HG02943 (cell line): ENCODE data around the gene FZD10.

ENCODE experiments used
- ATAC-seq: cut with Tn5 transposase; IDR thresholded peaks from one replicate; pipeline ENCODE4 v1.9.1; 2021; ENCODE audit warnings: mild to moderate bottlenecking, low read depth, moderate library complexity; ENCODE audit not compliant: unreplicated experiment

The FZD10 gene

GRCh38 chr12:130177635-130178242 lies 15.5 kb downstream of the FZD10 start:
- no peak for ATAC-seq

DNA sequence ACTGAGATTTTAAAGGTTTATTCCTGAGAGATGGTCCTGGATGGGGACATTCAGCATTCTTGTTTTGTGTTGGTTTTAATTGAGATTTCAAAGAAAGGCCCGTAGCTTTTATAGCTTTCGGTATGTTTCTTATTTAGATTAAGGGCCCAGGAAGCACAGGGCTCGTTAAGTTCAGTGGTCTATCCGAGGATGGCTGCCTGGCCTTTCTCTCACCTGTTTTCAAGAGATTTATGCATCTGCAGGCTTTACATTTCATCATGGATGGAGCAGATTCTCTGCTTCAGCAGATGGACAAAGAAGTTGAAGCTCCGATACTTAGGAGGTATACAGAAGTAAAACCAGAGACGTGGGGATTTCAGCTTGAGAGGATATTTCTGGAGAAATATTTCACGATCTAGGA lies 16.0 kb downstream of the FZD10 start:
- ATAC-seq = no peak

DNA sequence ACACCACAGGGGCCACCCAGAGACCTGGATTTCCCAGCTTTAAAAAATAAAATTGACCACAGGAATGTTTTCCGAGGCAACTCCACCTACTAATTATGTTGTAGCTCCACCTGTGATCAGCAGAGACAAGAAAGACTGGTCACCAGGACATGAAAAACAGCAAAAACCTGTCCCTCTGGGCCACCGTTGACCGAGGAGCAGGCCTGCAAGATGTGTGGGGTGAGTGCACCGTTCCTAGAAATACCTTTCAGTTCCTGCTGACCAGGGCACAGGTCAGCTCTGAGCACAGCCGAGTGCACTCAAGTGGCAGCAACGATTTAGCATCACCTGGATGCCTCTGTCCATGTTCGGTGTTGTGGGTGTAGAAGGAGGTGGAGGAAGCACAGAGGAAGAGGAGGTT lies 16.9 kb downstream of the FZD10 start:
- no peak for ATAC-seq

DNA sequence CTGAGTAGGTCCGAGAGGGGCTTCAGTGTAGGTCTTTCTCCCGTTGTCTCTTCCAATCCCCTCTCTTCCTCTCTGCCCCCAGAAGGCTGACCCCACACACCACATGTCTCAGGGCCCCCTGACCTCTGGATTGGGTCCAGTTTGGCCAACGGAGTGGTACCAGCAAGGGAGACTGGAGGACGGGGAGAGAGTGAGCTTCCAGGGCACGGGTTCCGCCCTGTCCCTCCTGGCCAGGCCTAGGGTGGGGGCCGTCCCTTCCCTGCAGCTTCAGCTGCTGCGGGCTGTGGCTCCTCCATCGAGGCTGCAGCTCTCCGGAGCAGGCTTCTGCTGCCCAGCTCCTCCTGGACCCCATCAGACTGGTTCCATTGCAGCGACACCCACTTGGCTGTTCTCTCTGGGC lies 17.4 kb downstream of the FZD10 start:
- no peak for ATAC-seq

GRCh38 chr12:130181211-130181610 lies 18.9 kb downstream of the FZD10 start:
- no peak for ATAC-seq

DNA sequence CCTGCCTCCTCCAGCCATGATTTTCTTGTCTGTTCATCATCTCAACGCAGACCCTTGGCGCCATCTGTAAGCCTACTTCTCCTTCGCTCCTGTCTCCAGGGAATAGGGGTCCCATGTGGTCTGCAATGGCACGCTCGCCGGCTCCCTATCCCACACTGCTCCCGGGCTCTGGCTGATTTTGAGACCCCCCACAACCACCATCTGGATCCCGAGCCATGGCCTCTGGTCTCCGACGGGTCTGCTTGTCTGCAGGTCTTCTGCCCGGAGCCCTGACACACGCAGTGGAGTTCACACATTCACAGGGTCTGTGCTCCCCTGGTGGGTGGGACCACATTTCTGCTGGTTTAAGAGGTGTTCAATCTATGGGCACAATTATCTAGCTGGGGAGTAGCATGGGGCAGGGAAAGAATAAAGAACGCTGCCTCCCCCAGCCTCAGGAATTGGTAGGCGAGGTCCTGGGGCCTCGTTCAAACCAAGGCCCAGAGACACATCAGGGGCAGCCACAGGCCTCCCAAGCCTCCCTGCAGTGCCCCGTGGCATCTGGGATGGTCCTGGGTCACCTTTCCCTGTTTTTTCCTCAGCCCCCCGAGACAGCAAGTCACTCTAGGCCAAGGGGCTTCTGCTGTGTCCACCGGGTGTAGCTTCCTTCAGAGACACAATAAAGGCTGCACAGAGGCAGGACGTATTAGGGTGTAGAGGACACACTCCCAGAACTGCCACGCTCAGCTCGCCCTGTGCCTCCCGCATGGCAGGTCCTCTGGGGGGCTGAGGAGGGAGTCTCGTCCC lies 21.5 kb downstream of the FZD10 start:
- no peak for ATAC-seq

DNA sequence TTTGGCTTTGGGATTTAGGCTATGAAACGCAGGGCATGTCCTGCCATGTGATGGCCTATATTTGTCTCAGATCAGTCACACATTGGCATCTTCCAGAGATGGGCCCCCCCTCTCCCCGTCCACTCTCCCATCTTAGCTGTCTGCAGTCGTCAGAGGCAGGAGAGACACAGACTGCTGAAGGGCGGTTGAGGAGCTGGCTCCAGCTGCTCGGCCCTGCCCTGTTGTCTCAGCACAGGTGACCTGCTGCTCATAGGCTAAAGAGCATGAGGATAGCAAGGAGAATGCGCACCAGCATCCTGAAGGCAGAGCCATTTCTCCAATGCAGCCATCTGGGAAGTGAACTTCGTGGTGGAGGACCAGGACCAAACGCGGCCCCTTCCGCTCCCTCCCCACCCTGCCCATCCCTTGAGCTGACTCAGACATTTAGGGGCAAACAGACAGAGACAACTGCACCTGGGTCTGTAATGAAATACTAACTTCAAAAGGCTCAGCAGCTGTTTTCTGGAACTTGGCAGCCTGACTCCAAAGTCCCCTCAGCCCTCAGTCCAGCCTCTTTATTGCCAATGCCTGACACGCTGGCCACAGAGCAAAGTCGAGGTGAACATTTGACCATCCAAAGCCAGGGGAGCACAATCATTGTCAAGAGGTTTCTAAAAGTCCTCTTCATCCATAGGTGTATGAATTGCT lies 22.3 kb downstream of the FZD10 start:
- no peak for ATAC-seq

DNA sequence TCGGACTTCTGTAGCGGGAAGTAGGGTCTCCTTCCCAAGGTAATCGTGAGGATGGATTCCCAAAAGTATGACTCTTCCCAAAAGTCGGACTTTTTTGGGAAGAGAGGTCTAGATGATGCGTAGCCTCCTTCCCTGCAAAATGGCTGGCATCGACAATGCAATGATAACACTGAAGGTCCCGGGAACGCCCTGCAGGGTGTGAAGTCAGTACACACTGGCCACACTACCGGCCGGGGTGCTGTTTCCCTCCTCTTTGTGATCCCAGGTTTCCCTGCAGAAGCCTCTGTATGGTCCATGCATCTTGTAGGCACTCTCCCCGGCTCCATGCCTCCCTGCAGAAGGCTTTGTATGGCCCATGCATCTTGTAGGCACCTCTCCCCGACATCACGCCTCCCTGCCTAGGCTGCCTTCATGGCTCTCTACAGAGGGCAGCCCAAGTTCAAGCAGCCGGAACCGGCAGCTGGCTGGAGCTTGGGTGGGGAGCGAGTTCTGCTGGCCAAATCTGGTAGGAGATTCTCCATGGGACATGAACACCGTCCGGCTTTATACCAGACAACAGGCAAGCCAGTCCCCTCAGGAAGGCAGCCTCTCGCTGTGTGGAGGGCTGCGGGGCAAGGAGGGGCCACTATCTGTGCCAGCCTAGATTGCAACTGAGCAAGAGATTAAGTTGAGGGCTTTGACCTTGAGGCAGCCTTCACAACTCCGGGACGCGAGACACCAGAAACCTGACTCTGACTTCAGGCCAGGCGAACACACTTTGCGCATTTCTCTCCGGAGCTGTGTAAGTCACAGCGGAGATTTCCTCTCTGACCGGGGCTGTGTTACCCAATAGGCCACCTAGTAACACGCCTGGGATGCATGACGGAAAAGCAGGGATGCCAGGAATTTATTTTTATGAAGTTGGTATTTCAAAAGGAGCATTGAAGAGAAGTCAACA lies 23.5 kb downstream of the FZD10 start:
- no peak for ATAC-seq

- ATAC-seq = no peak
Observed at GRCh38 chr12:130186651-130187268, 24.5 kb downstream of the FZD10 start.

DNA sequence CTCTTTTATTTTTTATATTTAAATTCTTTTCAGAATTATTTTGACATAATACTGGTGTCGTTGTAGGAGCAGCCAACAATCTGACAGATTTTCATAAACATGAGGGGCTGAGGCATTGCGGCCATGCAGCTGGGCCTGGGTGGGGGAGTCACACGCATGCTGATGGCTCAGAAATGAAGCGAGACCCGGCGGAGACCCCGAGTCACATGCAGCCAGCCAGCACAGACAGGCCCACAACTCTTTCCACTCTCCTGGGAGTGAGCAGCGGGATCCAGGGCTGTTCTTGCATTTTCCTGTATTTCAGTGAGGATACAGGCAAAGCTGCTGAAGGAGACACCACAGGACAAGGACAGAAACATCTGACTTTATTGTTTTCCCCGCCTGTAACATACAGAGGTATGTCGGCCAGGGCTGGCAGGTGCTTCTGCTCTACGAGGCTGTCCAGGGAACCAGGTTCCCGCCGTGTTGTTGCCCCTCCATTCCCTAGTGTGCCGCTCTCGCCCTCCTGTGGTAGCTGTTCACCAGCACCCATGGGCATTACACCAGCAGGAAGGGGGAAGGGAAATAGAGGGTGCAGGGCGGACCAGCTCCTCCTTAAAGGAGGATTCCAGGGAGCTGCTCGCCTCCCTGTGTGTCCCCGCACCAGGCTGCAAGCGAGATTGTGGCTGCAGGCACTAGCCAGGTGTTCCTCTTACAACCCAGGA lies 30.5 kb downstream of the FZD10 start:
- ATAC-seq = no peak

- ATAC-seq = no peak
Observed at GRCh38 chr12:130194154-130194553, 31.9 kb downstream of the FZD10 start.

DNA sequence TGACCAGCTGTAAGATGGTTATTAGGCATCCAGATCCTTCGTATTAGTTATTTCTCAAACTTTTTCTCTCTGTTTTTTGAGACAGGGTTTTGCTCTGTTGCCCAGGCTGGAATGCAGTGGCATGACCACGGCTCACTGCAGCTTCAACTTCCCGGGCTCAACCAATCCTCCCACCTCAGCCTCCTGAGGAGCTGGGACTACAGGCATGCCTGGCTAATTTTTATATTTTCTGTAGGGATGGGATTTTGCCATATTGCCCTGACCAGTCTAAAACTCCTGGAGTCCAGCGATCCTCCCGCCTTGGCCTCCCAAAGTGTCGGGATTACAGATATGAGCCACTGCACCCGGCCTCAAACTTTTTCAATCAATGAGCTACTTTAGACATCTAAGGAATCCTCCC lies 33.1 kb downstream of the FZD10 start:
- ATAC-seq = no peak

- ATAC-seq = no peak
Observed at GRCh38 chr12:130195776-130196175, 33.5 kb downstream of the FZD10 start.

DNA sequence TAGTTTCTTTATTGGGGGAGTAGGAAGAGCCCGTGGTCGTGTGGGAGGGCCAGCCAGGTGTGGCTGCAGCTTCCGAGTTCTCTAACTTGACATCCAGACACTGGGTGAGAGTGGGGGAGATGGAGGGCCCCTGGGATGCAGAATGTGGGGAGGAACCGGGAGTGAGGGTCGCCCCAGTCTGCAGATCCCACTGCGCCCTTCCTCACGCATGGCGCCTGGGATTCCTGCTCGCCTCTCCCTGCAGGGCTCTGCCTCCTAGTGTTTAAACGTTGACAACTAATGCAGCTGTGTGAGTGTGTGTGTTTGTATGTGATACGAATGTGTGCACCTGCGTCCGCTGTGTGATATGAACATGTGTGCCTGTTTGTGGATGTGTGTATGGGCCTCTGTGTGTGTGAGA lies 34.6 kb downstream of the FZD10 start:
- no peak for ATAC-seq

- no peak for ATAC-seq
Observed at GRCh38 chr12:130198026-130198662, 35.9 kb downstream of the FZD10 start.

DNA sequence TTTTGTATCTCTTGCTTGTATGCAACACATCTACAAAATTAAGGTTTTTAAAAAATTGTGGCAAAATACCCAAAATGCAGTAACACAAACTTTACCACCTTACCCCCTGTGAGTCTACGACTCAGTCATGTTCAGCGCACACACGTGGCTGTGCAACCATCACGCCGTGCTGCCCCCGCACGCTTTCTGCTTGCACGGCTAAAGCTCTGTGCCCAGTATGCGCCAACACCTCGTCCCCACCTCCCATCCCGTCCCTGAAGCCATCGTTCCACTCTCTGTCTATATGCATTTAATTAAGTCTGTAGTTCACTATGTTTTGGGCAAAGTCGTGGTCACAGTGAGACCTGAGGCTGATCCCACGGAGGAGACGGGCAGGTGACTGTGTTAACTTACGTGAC lies 36.4 kb downstream of the FZD10 start:
- no peak for ATAC-seq

GRCh38 chr12:130199581-130200390 lies 37.5 kb downstream of the FZD10 start:
- ATAC-seq = no peak

GRCh38 chr12:130200445-130200844 lies 38.2 kb downstream of the FZD10 start:
- no peak for ATAC-seq
